Stimulated activated CD4-positive, alpha-beta T cell treated with anti-CD3 and anti-CD28 coated beads, Interleukin-4, amount 100 ng/mL, for 48 hours (primary cell): ENCODE results near the gene MIER2.

Experiments used
- DNase-seq, 2 donors: peaks; one replicate each; pipeline ENCODE4 v3.0.0-alpha.2; 2020; ENCODE audit warnings: low read depth in 2 of 2

The MIER2 gene

DNA sequence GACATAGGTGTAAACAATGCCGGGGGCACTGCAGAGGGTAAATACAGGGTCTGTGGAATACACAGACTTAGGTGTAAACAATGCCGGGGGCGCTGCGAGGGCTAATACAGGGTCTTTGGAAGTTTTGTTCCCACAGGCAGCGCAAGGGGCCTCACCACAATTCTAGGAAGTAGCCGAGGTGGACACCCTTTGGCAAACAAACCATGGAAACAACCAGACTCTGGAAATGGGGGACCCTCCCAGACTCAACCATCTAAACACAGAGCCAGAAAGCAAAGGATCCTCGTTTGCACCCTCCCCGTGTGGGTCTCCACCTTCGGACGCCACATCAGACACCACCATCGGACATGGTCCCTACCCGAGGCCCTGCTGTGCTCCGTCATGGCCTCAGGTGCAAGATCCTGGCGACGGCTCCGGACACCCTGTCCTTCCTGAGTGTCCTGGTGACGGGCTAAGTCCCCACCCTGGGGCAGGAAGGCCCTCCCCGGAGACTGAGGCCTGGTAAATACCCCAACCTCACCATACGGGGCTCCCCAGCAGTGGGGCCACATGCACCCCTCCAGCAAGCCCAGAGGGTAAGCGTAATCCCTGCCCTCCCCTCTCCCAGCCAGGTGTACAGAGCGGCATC, 36.7 kb downstream of the MIER2 start:
- DNase-seq, result no peak

DNA sequence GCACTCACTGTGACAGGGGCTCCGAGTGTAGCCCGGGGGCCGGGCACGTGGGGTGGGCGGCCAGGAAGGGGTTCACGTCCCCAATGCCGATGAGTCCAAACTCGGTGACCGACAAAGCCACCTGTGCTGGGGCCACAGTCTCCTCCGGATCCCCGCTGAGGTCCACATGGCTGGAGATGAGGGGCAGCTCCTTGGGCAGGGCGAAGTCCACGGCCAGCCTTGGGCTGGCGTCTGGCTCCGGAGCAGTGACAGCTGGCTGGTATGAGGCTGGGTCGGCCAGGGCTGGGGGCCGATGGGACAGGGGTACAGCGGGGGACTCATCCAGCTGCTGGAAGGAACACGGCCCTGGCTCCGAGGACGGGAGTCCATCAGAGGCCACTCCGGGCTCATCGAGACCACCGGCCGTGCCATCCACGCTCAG, 37.5 kb downstream of the MIER2 start:
- no peak for DNase-seq

DNA sequence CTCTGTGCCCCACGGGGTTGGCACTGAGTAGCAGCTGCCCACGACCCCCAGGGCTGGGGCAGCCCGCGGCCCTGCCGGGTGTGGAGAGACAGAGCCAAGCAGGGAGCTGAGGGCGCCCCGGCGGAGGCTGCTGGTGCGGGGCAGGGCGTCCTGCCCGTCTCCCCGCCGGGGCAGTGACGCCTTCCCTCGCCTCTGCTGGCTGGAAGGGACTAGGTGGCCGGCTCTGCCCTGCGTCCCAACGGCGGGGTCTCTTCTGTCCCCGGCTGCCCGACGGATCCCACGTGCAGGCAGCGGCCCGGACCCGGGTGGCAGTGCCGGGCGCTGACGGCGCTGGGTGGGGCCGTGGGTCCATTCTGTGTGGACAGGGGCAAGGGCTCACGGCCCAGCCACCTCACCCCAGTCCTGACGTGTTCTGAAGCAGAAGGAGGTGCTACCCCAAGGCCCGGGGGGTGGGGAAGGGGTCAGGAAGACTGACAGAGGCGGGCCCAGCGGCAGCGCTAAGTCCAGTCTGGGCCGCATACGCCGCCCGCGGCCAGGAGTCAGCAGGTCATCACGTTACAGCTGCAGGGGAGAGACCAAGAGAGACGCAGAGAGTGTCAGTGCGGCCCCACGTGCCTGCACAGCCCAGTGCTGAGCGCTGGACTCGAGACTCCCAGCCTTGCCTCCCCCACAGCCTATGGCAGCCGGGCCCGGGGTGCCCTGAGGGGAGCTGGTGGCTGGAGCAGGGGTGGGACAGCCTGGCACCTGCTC, 38.3 kb downstream of the MIER2 start:
- DNase-seq, result no peak

DNA sequence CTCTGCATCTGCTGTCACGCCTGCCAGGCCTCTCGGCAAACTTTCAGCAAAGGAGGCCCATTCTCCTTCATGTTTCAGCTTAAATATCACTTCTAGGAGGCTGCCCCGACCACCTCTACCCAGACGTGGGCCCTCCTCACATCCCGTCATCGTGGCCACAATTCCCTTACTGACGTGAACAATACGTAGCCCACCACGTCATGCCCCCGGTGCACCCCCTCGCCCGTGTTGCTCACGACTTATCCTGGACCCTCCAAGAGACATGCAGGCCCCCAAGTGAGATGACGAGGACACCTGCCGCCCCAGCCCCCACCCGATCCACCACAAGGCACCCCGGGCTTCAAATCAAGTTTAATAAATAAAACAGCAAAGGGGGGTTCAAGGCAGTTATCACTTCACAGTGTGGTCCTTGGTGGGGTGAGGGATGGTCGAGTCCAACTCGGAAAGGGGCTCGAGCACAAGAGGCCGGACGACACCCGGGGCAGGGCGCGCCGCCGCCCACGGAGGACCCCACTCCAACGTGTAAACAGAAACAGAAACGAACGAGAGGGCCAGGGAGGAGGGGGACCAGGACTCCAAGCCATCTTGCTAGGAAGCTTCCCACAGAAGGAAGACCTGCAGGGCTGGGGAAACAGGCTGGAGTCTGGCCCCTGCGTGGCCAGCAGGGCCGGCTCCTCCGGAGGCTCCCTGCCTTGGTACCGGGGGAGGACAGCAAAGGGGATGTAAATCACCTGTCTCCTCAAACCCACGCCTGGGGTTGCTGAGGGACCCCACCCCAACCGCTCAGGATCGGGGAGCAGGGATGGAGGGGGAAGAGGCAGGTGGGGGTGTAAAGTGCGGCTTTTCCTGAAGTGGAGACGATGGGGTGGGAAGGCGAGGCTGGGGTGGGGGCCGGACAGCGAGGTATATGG, 39.1 kb downstream of the MIER2 start:
- DNase-seq, result no peak

DNA sequence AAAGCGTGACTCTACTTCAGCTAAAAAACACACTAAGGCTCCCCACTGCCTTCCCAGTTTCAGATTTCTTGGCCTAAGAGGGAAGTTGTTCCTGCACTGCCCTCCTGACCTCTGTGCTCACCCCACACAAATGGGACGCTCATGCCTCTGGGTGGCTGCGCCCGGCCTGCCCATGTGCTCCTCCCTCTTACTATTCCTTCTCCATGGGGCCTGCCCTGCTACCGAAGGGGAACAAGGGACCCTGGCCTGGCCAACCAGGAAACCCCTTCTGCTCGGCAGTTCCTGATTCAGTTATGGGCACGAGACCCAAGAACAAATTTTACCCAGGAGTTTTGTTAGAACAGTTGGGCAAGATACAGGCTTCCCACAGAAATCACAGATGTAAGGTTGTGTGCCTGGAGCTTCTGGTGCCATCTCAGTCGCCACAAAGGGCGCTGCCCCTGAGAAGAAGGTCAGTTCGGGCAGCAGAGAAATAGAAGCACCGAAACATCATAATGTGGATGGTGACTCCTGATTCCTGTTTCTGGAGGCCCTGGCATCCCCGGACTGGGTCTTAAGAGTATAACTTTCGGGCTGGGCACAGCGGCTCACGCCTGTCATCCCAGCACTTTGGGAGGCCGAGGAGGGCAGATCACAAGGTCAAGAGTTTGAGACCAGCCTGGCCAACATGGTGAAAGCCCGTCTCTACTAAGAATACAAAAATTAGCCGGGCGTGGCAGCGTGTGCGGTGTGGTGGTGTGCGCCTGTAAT, 47.9 kb downstream of the MIER2 start:
- DNase-seq, result no peak

DNA sequence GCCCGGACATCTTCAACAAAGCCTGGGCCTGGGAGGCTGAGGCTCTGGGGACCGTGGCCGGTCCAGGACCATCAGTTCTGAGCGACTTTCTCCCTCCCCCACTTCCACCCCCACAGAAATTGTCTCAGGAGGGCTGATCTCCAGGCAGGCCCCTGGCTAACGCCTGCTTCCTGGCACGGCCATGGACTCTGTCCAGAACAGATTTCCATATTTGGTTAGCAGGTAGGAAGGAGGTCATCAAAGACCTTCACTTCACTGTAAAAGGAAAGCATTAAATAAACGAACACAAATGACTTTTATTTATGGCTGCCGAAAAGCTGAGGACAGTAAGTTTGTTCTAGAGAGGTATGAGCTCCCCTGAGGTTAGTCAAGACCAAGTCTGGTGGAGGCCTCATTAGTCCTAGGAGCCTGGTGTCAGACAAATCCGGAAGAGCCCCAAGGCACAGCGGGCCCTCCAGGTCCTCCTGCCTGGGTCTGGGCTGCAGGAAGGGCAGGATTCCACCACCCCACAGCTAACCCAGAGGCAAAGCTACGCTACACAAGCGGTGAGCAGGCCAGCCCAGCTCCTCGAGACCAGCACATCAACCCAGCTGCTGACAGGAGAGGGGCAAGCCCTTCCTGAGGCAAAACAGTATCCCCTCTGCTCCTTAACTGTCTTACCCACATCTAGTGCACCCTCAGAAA, 48.8 kb downstream of the MIER2 start:
- DNase-seq, result no peak

DNA sequence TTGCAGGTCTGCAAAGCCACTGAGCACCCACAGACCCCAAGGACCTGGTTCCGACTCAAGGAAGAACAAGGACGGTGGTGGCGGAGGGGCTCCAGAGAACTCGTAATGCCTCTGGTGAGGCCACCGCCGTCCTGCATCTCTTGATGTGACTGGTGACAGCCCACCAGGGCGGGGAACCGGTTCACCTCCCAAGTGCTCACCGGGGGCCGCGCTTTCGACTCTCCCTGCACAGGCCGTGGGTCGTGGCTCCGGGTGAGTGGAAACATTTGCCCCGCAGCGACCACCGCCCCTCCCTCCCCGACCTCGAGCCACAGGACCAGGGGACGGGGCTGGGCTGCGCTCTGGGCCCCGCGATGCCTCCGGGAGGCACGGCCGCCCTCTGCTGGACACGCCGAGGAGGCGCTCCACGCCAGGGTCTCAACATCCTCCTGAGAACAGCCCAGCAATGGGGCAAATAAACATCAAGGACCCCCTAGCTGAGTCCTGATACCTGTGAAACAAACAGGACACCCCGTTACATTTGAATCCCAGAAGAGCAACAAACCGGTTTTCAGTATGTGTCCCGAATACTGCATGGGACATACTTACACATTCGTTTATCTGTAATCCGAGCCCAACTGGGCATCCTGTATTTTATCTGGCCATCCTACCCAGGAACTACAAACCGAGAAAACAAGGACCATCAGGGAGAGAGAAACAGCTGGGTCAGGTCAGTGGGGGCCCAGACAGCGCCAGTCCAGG, 49.5 kb downstream of the MIER2 start:
- DNase-seq, result peak; percentile 40 to 47

DNA sequence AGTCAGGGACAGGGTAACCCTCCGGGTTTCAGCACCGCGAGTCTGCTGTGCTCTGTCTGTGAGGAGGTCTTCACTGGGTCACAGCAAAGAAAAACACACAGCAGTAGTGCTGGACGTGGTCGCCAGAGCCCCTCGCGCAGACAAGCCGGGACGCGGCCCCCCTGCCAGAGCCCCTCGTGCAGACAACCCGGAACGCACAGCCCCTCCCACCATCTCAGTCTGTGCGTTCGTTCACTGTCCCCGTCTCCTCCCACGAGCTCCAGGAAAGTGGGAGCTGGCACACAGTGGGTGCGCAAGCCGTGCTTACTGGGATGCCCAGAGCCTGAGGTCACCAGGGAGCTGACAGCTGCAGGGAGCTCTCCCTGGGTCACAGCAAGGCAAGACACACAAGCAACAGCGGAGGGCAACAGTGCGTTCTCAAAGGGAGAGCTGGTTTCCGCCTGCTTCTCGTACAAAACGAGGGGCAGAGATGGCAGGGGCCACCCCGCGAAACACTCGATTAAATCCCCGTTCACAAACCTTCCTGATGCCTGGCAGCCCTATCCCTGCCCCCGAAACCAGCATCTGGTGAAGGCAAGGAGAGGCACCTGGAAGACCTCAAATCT, 50.2 kb downstream of the MIER2 start:
- no peak for DNase-seq

DNA sequence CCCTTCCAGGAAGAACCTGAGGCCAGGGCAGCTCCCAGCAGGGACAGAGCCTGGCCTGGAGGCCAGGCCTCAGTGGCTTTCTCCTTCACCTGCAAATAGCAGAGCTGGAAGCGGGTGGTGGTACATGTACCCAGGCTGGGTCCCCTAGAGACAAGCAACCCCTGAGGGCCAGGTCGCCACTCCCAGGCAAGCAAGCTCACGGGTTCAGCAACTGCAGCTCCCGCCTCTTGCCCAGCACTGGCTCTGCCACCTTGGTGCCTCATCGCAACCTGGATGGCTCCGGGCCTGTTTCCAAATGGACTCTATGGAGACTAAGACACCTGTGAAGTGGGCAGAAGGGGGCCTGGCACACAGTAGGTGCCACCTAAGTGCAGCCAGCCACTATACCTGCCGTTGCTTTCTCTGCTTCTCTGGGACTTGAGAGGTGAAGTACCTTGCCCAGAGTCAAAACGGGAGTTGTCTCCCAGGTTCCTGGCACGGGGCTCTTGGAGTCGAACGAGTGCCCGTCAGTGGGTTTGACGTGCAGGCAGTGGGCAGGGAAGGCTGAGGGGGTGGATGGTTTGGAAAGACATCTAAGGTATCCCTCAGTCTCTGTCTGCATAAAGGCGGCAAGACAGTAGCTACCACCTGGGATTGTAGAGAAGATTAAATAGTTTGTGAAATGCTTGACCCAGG, 51.0 kb downstream of the MIER2 start:
- no peak for DNase-seq

DNA sequence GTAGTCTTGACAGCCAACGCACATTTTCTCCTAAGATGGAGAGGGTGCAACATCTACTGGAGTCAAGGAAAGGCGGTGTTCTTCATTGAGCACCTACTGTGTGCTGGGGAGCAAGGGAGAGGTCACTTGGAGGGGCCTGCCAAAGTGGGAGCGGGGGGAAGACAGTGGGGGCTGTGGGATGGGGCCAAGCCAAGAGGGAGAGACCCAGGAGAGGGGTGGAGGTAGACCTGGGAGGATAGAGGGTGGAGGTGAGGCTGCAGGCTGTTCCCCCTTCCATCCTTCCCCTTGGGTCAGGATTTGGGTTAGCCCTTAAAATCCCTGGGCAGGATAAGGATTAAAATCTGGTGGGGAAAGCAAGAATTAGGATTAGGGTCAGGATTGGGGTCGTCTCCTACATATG, 51.6 kb downstream of the MIER2 start:
- no peak for DNase-seq

DNA sequence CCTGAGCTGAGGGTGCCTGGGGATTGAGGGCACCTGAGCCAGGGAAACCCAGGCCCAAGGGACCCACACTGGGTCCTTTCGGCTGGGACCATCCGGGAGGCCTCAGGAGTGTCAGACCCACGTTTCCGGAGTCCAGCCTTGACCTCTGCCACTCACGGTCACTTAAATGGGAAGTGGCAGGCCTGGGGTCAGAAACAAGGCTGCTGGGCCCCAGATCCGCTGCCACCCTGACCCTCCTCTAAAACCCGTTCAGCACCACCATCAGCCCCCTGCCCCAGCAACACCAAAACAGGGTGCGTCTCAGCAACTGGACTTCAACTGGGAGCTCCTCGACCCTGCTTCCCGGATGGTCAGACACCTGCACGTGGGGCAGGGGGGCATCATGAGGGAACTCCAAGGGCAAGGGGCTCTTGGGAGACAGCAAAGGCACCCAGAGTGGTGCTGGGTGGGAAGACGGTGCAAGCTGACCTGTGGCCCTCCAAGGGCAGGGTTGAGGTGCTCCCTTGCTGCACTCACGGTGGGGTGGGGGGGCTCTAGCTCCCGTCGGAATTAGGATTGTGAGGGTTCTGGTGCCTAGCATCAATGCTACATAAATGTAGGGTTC, 52.2 kb downstream of the MIER2 start:
- no peak for DNase-seq

DNA sequence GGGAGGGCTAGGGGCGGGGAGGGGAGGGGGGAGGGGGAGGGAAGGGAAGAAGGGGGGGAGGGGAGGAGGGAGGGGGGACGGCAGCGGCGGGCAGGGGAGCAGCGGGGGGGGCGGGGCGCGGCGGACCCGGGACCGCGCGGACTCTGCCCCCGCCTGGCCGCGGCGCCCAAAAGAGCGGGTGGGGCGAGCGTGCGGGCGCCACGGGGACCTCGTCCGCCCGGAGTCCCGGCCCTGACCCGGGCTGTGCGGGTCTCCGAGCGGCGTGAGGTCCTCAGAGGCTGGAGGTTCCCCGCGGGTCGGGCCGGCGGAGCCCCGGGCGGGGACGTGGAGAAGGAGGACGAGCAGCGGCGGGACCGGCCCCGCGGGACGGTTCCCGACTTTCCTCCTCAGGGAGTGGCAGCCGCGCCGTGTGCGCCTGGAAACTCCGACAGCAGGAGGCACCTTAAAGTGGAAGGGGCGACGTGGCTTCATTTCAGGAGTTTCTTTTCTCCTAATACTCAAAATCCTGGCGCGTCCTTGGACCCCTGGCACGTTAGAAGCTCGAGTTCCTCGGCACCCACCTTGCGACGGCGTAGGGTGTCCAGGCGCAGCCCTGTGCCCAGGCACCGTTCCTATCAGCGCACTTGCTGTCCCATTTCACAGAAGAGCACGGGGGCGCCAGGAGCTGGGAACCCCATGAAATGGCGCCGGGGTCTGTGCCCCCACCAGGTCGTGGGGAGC, 52.9 kb downstream of the MIER2 start:
- DNase-seq, result no peak

DNA sequence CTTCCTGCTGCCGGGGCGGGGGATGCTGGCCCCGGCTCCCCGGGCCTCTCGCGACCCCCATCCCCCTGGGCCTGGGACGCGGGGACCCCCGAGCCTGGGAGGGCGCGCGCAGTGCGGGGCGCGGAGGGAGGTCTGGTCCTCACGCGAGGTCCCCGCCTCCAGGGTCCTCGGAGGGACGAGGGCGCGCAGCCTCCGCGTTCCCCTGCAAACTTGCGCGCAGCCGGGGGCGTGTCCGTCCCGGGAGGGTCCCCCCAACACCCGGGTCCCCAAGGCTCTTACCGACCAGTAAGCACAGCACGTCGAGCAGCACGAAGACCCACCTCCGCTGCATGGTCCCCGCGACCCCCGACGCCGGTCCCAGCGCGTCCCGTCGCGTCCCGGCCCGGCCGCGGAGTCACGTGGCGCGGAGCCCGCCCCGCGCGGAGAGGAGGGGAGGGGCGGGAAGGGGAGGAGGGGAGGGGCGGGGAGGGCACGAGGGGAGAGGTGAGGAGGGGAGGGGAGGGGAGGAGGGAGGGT, 53.5 kb downstream of the MIER2 start, which contains the start of gene PLPP2:
Gene PLPP2, minus strand, starts transcription at position 398 of the 516 bp plus-strand sequence. Its CDS starts 67 bp downstream, at position 331.
- DNase-seq, result no peak

DNA sequence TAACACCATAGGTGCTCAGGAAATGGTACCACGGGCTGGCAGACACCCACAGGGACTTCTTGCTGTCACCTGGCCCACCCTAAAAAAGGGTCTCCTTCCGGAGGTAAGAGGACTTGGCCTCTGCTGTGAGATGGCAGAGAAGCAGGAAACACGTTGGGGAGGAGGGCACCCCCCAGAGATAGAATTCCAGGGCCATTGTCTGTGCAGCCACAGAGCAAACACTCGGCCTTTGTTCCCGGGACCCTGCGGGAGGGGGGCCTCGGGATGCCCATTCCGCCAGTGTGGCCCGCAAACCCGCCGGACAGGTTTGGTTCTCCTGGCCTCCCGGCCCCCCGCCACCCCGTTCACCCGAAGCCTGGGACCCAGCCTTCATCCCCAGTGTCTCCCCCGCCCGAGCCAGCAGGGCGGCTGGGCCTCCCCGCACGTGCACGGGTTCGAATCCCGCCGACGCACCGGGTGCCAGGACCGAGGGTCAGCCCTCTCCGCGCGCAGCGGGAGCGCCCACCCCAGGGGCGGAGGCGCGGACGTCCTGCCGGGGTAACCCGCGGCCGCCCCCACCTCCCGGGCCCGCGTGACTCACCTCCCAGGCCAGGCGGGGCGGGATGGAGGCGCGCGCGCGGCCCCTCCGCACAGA, 54.1 kb downstream of the MIER2 start:
- no peak for DNase-seq

DNA sequence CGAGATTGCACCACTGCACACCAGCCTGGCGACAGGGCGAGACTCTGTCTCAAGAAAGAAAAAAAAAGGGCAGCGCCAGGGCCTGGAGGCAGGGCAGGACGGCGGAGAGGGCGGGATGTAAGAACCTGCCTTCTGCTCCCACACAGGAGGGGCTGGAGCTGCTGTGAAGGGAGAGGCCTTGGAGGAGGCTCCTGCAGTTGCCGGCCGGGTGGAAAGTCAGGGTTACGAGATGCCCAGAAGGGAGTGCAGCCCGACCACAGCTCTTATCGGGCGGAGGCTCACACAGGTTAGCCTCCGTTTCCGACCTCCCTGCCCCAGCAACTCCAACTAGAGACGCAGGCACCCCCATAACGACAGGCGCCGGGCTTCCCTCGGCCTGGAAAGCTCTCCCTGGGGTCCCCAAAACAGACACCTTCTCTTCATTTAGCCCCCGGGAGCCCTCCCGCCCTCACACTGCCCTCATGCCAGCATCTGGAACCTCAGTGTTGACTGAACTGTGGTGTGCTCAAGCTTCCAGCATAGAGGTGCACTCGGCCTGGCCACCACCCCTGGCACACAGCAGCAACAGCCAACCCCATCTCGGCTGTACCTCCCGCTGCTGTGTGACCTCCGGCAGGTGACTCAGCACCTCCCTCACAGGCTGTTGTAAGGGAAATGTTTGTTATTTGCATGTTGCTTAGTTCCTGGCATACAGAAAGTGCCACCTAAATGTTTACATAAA, 54.8 kb downstream of the MIER2 start:
- DNase-seq, result peak in 1 of 2 donors; percentile 27

DNA sequence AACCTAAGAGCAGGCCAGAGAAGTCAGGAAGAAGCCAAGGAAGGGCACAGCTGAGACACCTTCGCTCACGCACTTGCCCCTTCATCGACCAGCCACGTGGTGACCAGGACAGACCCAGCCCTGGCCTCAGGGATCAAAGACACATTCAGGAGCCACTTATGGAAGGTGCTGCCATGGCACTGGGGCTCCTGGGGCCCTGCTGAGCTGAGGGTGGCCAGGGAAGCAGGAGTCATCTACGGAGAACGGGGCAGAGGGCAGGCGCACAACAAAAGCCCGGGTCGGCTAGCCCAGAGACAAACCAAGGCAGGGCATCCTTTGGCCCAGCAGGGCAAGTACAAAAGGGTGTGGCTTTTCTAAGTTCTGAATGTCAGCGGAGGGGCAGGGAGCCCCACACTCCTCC, 55.7 kb downstream of the MIER2 start:
- no peak for DNase-seq

DNA sequence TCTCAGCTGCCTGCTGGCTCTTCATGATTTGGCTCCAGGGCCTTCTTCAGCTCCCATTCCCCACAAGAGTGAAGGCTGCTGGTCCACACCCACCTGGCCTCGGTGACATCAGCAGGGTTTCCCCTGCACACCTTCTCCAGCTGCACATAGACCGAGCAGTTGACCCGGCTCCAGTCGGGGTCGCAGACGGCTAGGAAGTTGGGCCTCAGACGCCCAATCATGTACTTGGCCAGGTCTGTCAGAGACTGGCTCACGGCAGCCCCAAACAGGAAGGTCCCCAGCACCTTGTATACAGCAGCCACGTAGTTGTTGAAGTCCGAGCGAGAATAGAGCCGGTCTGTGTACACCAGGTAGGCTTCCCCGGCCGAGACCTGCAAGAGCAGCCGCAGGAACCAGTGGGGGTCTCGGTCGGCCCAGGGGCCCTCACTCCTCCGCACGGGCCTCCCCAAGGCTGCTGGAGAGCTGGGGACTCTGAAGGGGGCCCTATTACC, 57.2 kb downstream of the MIER2 start:
- DNase-seq, result no peak
